ENCODE results near the gene RPN1.

GRCh38 chr3:128573707-128574162 is 76.9 kb downstream of the RPN1 start:
- TF ChIP-seq CTCF (IDR thresholded peaks at IDR 0.05) (no peak), POLR2A (IDR thresholded peaks at IDR 0.05) (no peak)
